A549 (cell line): ENCODE results near the gene GPRC5D. TPM values are rescaled to one million over a fixed set of nuclear protein-coding genes. Genes with fewer than 3 reads are reported as not detected.

Experiments
- ATAC-seq, 2 experiments: fragments of 200-7000 bp in 1 of 2; fragments of >200 bp in 1 of 2; cut with Nextera tagmentation in 1 of 2; cut with Tn5 transposase in 1 of 2; 3 replicates each; pipeline versions ENCODE4 v1.8.0 to v1.9.1; 2018 to 2020; ENCODE audit warnings: mild to moderate bottlenecking in 1 of 2, moderate library complexity in 1 of 2
- CTCF ChIA-PET: fragments of 300-600 bp; sonication (Branson Sonifier 250); formaldehyde crosslinking; extraction: SDS; loops from one replicate; lab custom pipeline; 2021; ENCODE audit warnings: antibody characterized with exemption, inconsistent platforms; lab: Yijun Ruan, JAX
- POLR2A ChIA-PET: fragments of 350-600 bp; formaldehyde crosslinking; extraction: SDS; loops from one replicate; lab custom pipeline; 2021; ENCODE audit warnings: antibody characterized with exemption, inconsistent platforms; lab: Yijun Ruan, JAX
- DNase-seq, 2 experiments: peaks; one replicate each; pipeline versions ENCODE4 v3.0.0 to v3.0.0-alpha.2; 2011 to 2016; ENCODE audit warnings: low read depth in 1 of 2, low spot score in 1 of 2
- FAIRE-seq: peaks from 2 replicates; lab custom pipeline; 2011; peaks lifted over from hg19 to GRCh38; lab: Jason Lieb, UNC
- H3K27ac ChIP-seq, 2 experiments: fragments of >200 bp; sonication (Bioruptor Twin); formaldehyde crosslinking; 3 replicates each; pipeline ENCODE4 v1.5.1; 2016 to 2017
- H3K4me1 ChIP-seq: fragments of >200 bp; sonication (Bioruptor Twin); formaldehyde crosslinking; 3 replicates; pipeline ENCODE4 v1.6.1; 2016
- H3K4me2 ChIP-seq: fragments of >200 bp; sonication (Bioruptor Twin); formaldehyde crosslinking; 3 replicates; pipeline ENCODE4 v1.6.1; 2016
- H3K4me3 ChIP-seq: fragments of >200 bp; sonication (Bioruptor Twin); formaldehyde crosslinking; 3 replicates; pipeline ENCODE4 v1.5.1; 2016
- H3K9me3 ChIP-seq: fragments of >200 bp; sonication (Bioruptor Twin); formaldehyde crosslinking; 3 replicates; pipeline ENCODE4 v1.6.1; 2016
- BHLHE40 ChIP-seq: IDR thresholded peaks from 2 replicates; pipeline ENCODE4 v1.6.1; 2012; ENCODE audit warnings: low read depth, low read length, inconsistent platforms
- CHD4 ChIP-seq: fragments of 200-600 bp; sonication (generic); IDR thresholded peaks from 2 replicates; pipeline ENCODE4 v1.6.1; 2016; ENCODE audit warnings: antibody characterized with exemption, mild to moderate bottlenecking, borderline replicate concordance
- CTCF ChIP-seq: fragments of >200 bp; sonication (Bioruptor Twin); formaldehyde crosslinking; IDR thresholded peaks from 3 replicates; pipeline ENCODE4 v1.5.1; 2016
- FOSL2 ChIP-seq, 2 experiments: fragments of 450-650 bp in 1 of 2; fragments of >200 bp in 1 of 2; sonication (Bioruptor Twin) in 1 of 2; formaldehyde crosslinking; IDR thresholded peaks; 2 replicates each; pipeline versions ENCODE4 v1.5.0 to v1.6.1; 2016 to 2020; ENCODE audit warnings: mild to moderate bottlenecking in 1 of 2, moderate library complexity in 1 of 2
- HDAC2 ChIP-seq: fragments of 200-600 bp; sonication (generic); IDR thresholded peaks from 2 replicates; pipeline ENCODE4 v1.6.1; 2016
- HOXA7 ChIP-seq: fragments of 250-450 bp; sonication (Bioruptor Pico); IDR thresholded peaks from 2 replicates; pipeline ENCODE4 v1.5.0; 2020; ENCODE audit warnings: mild to moderate bottlenecking, moderate library complexity
- MAFK ChIP-seq: fragments of 450-650 bp; IDR thresholded peaks from 2 replicates; pipeline ENCODE4 v1.6.1; 2014; ENCODE audit not compliant: partially characterized antibody
- MAZ ChIP-seq: fragments of 150-350 bp; IDR thresholded peaks from 2 replicates; pipeline ENCODE4 v1.6.1; 2014; ENCODE audit warnings: antibody characterized with exemption, low read depth, low read length, borderline replicate concordance
- MYC ChIP-seq: IDR thresholded peaks from 2 replicates; pipeline ENCODE4 v1.6.1; 2012; ENCODE audit warnings: mild to moderate bottlenecking, inconsistent platforms, low read length, improper control_type of control experiment, borderline replicate concordance
- NPAS2 ChIP-seq: fragments of 250-450 bp; sonication (Bioruptor Pico); IDR thresholded peaks from 2 replicates; pipeline ENCODE4 v1.8.0; 2022; ENCODE audit warnings: mild to moderate bottlenecking, moderate library complexity, borderline replicate concordance
- PHF8 ChIP-seq: fragments of 200-600 bp; sonication (generic); IDR thresholded peaks from 2 replicates; pipeline ENCODE4 v1.6.1; 2016; ENCODE audit warnings: low read depth, mild to moderate bottlenecking, antibody characterized with exemption, moderate library complexity, borderline replicate concordance
- POLR2AphosphoS2 ChIP-seq: conservative IDR thresholded peaks from 2 replicates; pipeline ENCODE4 v1.6.1; 2012; ENCODE audit warnings: low read length, improper control_type of control experiment, inconsistent platforms
- RAD21 ChIP-seq, 2 experiments: fragments of >200 bp in 1 of 2; sonication (Bioruptor Twin) in 1 of 2; formaldehyde crosslinking in 1 of 2; IDR thresholded peaks in 1 of 2; conservative IDR thresholded peaks in 1 of 2; 2 replicates in 1 of 2; 3 replicates in 1 of 2; pipeline ENCODE4 v1.6.1; 2012 to 2018; ENCODE audit warnings: inconsistent platforms in 1 of 2
- RNF2 ChIP-seq: fragments of 200-600 bp; sonication (generic); IDR thresholded peaks from 2 replicates; pipeline ENCODE4 v1.6.1; 2016; ENCODE audit warnings: low read depth, mild to moderate bottlenecking, antibody characterized with exemption, moderate library complexity, borderline replicate concordance
- SREBF2 ChIP-seq: fragments of 450-650 bp; IDR thresholded peaks from 2 replicates; pipeline ENCODE4 v1.6.1; 2014; ENCODE audit warnings: mild to moderate bottlenecking, moderate library complexity
- ZC3H11A ChIP-seq: fragments of 450-650 bp; IDR thresholded peaks from 2 replicates; pipeline ENCODE4 v1.6.1; 2014; ENCODE audit warnings: antibody characterized with exemption, mild to moderate bottlenecking
- ZFP36 ChIP-seq: fragments of 450-650 bp; IDR thresholded peaks from 2 replicates; pipeline ENCODE4 v1.6.1; 2014; ENCODE audit warnings: borderline replicate concordance; ENCODE audit not compliant: partially characterized antibody
- ZNF302 ChIP-seq: fragments of 250-450 bp; sonication (Bioruptor Pico); IDR thresholded peaks from 2 replicates; pipeline ENCODE4 v1.9.0; 2021; ENCODE audit warnings: inconsistent platforms, mild to moderate bottlenecking, moderate library complexity
- ZSCAN20 ChIP-seq: fragments of 250-450 bp; sonication (Bioruptor Pico); IDR thresholded peaks from 2 replicates; pipeline ENCODE4 v1.8.0; 2022; ENCODE audit warnings: mild to moderate bottlenecking, moderate library complexity
- WGBS: methylation state at CpG from one replicate; pipeline ENCODE4 v1.1.6; 2017; ENCODE audit errors: missing lambda C conversion rate; 5-methylcytosine and 5-hydroxymethylcytosine counted together
- polyA plus RNA-seq, 4 experiments: library from polyadenylated mRNA; depleted of rRNA in 3 of 4; stranded (reverse); fragments of >200 nt; fragmentation: RNase III in 1 of 4; extraction: RNeasy Plus Mini Kit Qiagen cat#74134 plus additional on column Dnase treatment in 1 of 4; gene quantifications; 2 replicates in 3 of 4; 3 replicates in 1 of 4; pipeline ENCODE4 v1.2.3, GENCODE V29; 2011 to 2017

Gene GPRC5D
- polyA plus RNA-seq, 2 of the 4 experiments (the other 2 are of a cell fraction), result not detected

GRCh38 chr12:12964255-12964654 is 12.3 kb upstream of the GPRC5D start:
- 80% methylated on average over 4 of the region's 4 CpGs for WGBS
- ATAC-seq, result no peak

GRCh38 chr12:12960639-12961209 is 8.8 kb upstream of the GPRC5D start:
- 72% methylated on average over 5 of the region's 5 CpGs for WGBS
- FAIRE-seq (no peak), DNase-seq (no peak), ATAC-seq (no peak)
- Histone ChIP-seq H3K4me3 (no peak overlapping the region), H3K9me3 (no peaks in the 10 kb centered on the region), H3K4me1 (no peaks in the 10 kb centered on the region), H3K27ac (no peak overlapping the region), H3K4me2 (no peak overlapping the region)
- POLR2A ChIA-PET, result no interaction called here
- TF ChIP-seq MYC (no peak), HDAC2 (no peak), RAD21 (conservative IDR thresholded peaks at IDR 0.05 in 1 of 2, IDR thresholded peaks at IDR 0.05 in 1 of 2) (no peak)
- CTCF ChIA-PET, result interaction anchor here (1.0 to 2.5 kb wide), 4 partner anchors 10 to 45 kb away, joined by 3 to 8 read pairs (median 6); no protein-coding TSS in a partner anchor

More at GRCh38 chr12:12964255-12964654, 12.3 kb upstream of the GPRC5D start:
- DNase-seq (no peak), FAIRE-seq (no peak)
- H3K4me2 ChIP-seq, result no peak overlapping the region
- ChIA-PET CTCF (interaction anchor here (1.7 kb wide), 1 partner anchor 19 kb away, joined by 7 read pairs; no protein-coding TSS in a partner anchor), POLR2A (no interaction called here)
- no peaks in the 10 kb centered on the region for H3K9me3 ChIP-seq
- H3K4me3 ChIP-seq, result no peak overlapping the region
- H3K27ac ChIP-seq, result no peak overlapping the region
- no peak for TF ChIP-seq ZC3H11A
- no peak for TF ChIP-seq CTCF
- TF ChIP-seq POLR2AphosphoS2, result no peak
- TF ChIP-seq SREBF2, result no peak
- no peak for TF ChIP-seq ZSCAN20 (CRISPR knock-in tag)
- no peak for TF ChIP-seq MAZ
- TF ChIP-seq FOSL2 (IDR thresholded peaks at IDR 0.05), result no peak
- TF ChIP-seq FOSL2 (CRISPR knock-in tag; IDR thresholded peaks at IDR 0.05), result no peak
- no peak for TF ChIP-seq CHD4
- TF ChIP-seq RAD21 (conservative IDR thresholded peaks at IDR 0.05 in 1 of 2, IDR thresholded peaks at IDR 0.05 in 1 of 2), result no peak
- no peak for TF ChIP-seq PHF8
- no peak for TF ChIP-seq NPAS2 (CRISPR knock-in tag)
- no peak for TF ChIP-seq HOXA7 (CRISPR knock-in tag)
- TF ChIP-seq ZNF302 (CRISPR knock-in tag), result no peak
- TF ChIP-seq MAFK, result no peak
- no peak for TF ChIP-seq BHLHE40
- H3K4me1 ChIP-seq, result no peaks in the 10 kb centered on the region

- Histone ChIP-seq H3K4me3 (no peak overlapping the region), H3K27ac (no peak overlapping the region), H3K4me2 (no peak overlapping the region), H3K9me3 (no peaks in the 10 kb centered on the region), H3K4me1 (peaks cover 16% of the 10 kb centered on the region)
- ATAC-seq (no peak), FAIRE-seq (peak; percentile 39), DNase-seq (no peak)
- 75% methylated on average over 7 of the region's 7 CpGs for WGBS
- TF ChIP-seq PHF8, result no peak
- no peak for TF ChIP-seq RNF2
- TF ChIP-seq POLR2AphosphoS2, result no peak
- TF ChIP-seq ZFP36, result no peak
- CTCF ChIA-PET, result interaction anchor here (0.7 to 1.5 kb wide), 3 partner anchors 12 to 147 kb away, joined by 3 to 5 read pairs (median 3); no protein-coding TSS in a partner anchor
- POLR2A ChIA-PET, result no interaction called here
These were observed 6.9 kb upstream of the GPRC5D start for GRCh38 chr12:12958886-12959285.
